DND-41 (cell line): ENCODE results near the gene PRKCA.

Source experiments
- ATAC-seq: fragments of 200-7000 bp; cut with Tn5 transposase; 3 replicates; pipeline ENCODE4 v1.9.1; 2021; ENCODE audit warnings: low read depth; ENCODE audit not compliant: insufficient read depth
- DNase-seq: peaks from one replicate; pipeline ENCODE4 v3.0.0-alpha.2; 2020
- H2AFZ ChIP-seq: 2 replicates; pipeline ENCODE4 v1.6.0; 2012; ENCODE audit warnings: low read depth, low read length
- H3K27ac ChIP-seq: 2 replicates; pipeline ENCODE4 v1.5.1; 2012; ENCODE audit warnings: low read length, inconsistent platforms
- H3K27me3 ChIP-seq: fragments of 200-600 bp; sonication (generic); 2 replicates; pipeline ENCODE4 v1.6.0; 2012; ENCODE audit warnings: low read length, mild to moderate bottlenecking, inconsistent platforms; ENCODE audit not compliant: insufficient read depth, poor library complexity
- H3K36me3 ChIP-seq: 2 replicates; pipeline ENCODE4 v1.5.1; 2012; ENCODE audit warnings: low read length, inconsistent platforms; ENCODE audit not compliant: insufficient read depth
- H3K4me1 ChIP-seq: 2 replicates; pipeline ENCODE4 v1.5.1; 2012; ENCODE audit warnings: mild to moderate bottlenecking, low read length; ENCODE audit not compliant: insufficient read depth
- H3K4me2 ChIP-seq: 2 replicates; pipeline ENCODE4 v1.6.0; 2012; ENCODE audit warnings: mild to moderate bottlenecking, moderate library complexity, low read length, inconsistent platforms; ENCODE audit not compliant: insufficient read depth
- H3K4me3 ChIP-seq, 2 experiments: fragments of 200-600 bp in 1 of 2; shearing (Covaris generic) in 1 of 2; 2 replicates each; pipeline ENCODE4 v1.5.1; 2012 to 2016; ENCODE audit warnings: inconsistent platforms in 2 of 2, low read length in 2 of 2, mild to moderate bottlenecking in 2 of 2, low read depth in 1 of 2, moderate library complexity in 1 of 2
- H3K79me2 ChIP-seq: 2 replicates; pipeline ENCODE4 v1.6.0; 2012; ENCODE audit warnings: low read length, inconsistent platforms; ENCODE audit not compliant: insufficient read depth
- H3K9ac ChIP-seq: 2 replicates; pipeline ENCODE4 v1.6.0; 2012; ENCODE audit warnings: low read depth, mild to moderate bottlenecking, inconsistent platforms, low read length, moderate library complexity
- H3K9me3 ChIP-seq: 2 replicates; pipeline ENCODE4 v1.5.1; 2012; ENCODE audit warnings: low read length, moderate library complexity, mild to moderate bottlenecking, inconsistent platforms; ENCODE audit not compliant: insufficient read depth, severe bottlenecking
- H4K20me1 ChIP-seq: 2 replicates; pipeline ENCODE4 v1.6.0; 2012; ENCODE audit warnings: low read length; ENCODE audit not compliant: insufficient read depth
- CTCF ChIP-seq: IDR thresholded peaks from 2 replicates; pipeline ENCODE4 v1.5.1; 2012; ENCODE audit warnings: borderline replicate concordance, low read length, moderate library complexity, mild to moderate bottlenecking; ENCODE audit not compliant: poor library complexity, severe bottlenecking; ENCODE audit errors: extremely low read depth
- EZH2 ChIP-seq: IDR thresholded peaks from 3 replicates; pipeline ENCODE4 v1.6.1; 2012; ENCODE audit warnings: borderline replicate concordance, low read depth, mild to moderate bottlenecking, moderate library complexity, low read length, inconsistent platforms; ENCODE audit not compliant: severe bottlenecking

Gene PRKCA

DNA sequence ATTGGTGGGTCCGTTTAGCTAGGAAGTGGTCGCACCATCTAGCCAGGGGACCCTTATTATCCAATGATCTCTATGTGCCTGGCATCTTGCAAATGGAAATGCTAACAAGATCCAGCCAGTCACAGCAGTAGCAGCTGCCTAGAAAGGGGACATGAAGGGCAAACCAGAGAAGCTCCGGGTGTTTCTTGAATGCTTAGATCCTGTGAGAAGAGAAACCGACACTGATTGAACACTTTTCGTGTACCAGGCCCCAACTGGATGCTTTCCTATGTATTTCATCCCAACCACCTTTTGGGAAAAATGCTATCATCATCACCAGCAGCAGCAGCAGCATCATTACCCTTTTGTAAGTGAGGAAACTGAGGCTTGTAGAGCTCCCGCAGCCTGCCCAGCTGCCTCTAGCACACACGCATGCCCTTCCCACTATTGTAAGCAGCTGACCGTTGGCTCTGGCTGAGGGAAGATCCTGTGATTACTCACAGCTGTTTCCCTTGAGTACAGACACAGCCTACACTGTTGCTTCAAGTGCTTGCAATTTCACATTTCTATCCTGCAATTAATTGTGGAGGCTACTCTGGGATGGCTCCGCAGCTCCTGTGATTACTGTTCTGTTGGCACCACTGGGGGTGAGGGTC lies 351.8 kb downstream of the PRKCA start:
- no peak overlapping the region for H3K9ac ChIP-seq
- no peak for ATAC-seq
- no peaks in the 10 kb centered on the region for H4K20me1 ChIP-seq
- H2AFZ ChIP-seq = no peak overlapping the region
- no peak overlapping the region for H3K4me2 ChIP-seq
- H3K36me3 ChIP-seq = peaks cover 24% of the 10 kb centered on the region; the same call in 1 of the 2 replicates
- DNase-seq = no peak
- TF ChIP-seq CTCF = no peak
- TF ChIP-seq EZH2 = no peak
- no peaks in the 10 kb centered on the region for H3K79me2 ChIP-seq
- no peak overlapping the region for H3K27ac ChIP-seq
- H3K9me3 ChIP-seq = no peaks in the 10 kb centered on the region
- no peaks in the 10 kb centered on the region for H3K4me1 ChIP-seq
- no peaks in the 10 kb centered on the region for H3K27me3 ChIP-seq
- no peak overlapping the region for H3K4me3 ChIP-seq

DNA sequence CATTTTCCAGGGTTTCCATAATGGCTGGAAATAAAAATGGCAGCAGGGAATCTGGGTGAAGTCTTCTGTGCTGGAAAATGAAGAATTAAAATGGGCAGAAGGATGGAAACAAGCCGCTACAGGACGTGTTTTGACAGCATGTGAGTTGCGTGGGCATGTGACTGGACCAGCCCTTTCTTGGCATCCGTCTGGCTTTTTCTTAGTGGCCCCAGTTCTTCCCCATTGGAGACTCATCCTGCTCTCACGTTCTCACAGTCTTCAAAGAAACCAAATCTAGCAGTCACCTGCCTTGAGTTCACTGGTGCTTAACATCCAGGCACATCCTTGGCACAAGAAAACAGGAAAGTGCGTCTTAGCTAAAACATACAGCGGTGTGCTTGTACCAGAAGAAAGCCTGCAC lies 352.4 kb downstream of the PRKCA start:
- no peak overlapping the region for H3K4me3 ChIP-seq
- no peaks in the 10 kb centered on the region for H4K20me1 ChIP-seq
- H2AFZ ChIP-seq = no peak overlapping the region
- no peak overlapping the region for H3K9ac ChIP-seq
- no peak overlapping the region for H3K27ac ChIP-seq
- ATAC-seq (no peak), DNase-seq (no peak)
- no peaks in the 10 kb centered on the region for H3K4me1 ChIP-seq
- H3K27me3 ChIP-seq = no peaks in the 10 kb centered on the region
- peaks cover 24% of the 10 kb centered on the region; the same call in 1 of the 2 replicates for H3K36me3 ChIP-seq
- no peaks in the 10 kb centered on the region for H3K9me3 ChIP-seq
- no peak for TF ChIP-seq CTCF
- no peak for TF ChIP-seq EZH2
- H3K4me2 ChIP-seq = no peak overlapping the region
- H3K79me2 ChIP-seq = no peaks in the 10 kb centered on the region

GRCh38 chr17:66655461-66655860 lies 353.0 kb downstream of the PRKCA start:
- Histone ChIP-seq H3K27ac (no peak overlapping the region), H3K4me1 (no peaks in the 10 kb centered on the region), H3K9ac (no peak overlapping the region), H3K4me2 (no peak overlapping the region), H3K9me3 (no peaks in the 10 kb centered on the region), H3K27me3 (no peaks in the 10 kb centered on the region), H4K20me1 (no peaks in the 10 kb centered on the region), H3K4me3 (no peak overlapping the region), H3K79me2 (no peaks in the 10 kb centered on the region), H3K36me3 (peaks cover 24% of the 10 kb centered on the region; the same call in 1 of the 2 replicates), H2AFZ (no peak overlapping the region)
- TF ChIP-seq CTCF (no peak), EZH2 (no peak)
- no peak for DNase-seq
- no peak for ATAC-seq

DNA sequence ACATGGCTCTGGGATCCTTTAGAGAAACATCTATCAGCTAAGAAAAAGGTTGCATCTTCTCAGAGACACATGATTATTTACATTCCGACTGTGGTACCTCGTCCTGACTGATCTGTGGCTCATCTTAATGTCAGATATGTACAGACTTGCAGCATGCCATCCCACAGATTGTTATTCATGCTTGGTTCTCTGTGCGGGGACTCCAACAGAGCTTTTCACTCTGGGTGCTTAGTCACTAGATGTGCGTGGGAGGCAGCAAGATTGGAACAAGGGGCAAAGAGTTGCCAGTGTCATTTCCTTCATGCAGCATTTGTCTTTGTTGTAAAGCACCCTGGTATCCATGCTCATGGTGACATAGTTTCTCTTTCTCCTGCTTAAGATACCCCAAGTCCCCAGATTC lies 353.4 kb downstream of the PRKCA start:
- no peaks in the 10 kb centered on the region for H3K27me3 ChIP-seq
- H3K79me2 ChIP-seq = no peaks in the 10 kb centered on the region
- H3K4me3 ChIP-seq = no peak overlapping the region
- H4K20me1 ChIP-seq = no peaks in the 10 kb centered on the region
- H3K4me2 ChIP-seq = no peak overlapping the region
- no peak for DNase-seq
- no peaks in the 10 kb centered on the region for H3K4me1 ChIP-seq
- H3K36me3 ChIP-seq = peaks cover 24% of the 10 kb centered on the region; the same call in 1 of the 2 replicates
- H3K9ac ChIP-seq = no peak overlapping the region
- no peak for ATAC-seq
- no peak overlapping the region for H3K27ac ChIP-seq
- H3K9me3 ChIP-seq = no peaks in the 10 kb centered on the region
- no peak overlapping the region for H2AFZ ChIP-seq
- TF ChIP-seq CTCF = no peak
- TF ChIP-seq EZH2 = no peak
